ENCODE data around the gene RPL14.

Gene RPL14

DNA sequence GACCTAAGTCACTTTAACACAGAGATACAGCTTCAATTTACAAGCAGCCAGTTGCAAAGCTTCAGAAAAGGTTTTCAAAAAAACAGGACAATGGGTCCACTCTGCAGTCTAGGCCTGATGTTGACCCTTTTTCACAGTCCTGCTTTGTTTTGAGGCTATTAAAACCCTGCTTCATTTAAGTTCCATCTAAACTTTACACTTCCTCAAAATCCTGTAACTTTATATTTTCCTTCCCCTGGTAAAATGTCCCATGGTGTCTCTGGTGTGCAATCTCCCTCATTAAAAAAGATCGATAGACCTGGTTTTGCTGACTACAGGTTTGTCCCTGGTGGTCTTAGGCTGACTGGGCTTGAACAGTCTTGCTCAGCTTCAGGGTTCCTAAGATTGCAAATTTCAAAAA lies 5.1 kb upstream of the RPL14 start:
- Histone ChIP-seq H3K4me2 (ENCODE audit: low read depth, low read length, poor library complexity, severe bottlenecking) (peak overlapping the region; percentile 88), H3F3A (ENCODE audit: low read depth) (no peaks in the 10 kb centered on the region), H3K79me2 (ENCODE audit: insufficient read depth, low read length) (no peaks in the 10 kb centered on the region), H3K9ac (ENCODE audit: low read depth, low read length, poor library complexity, severe bottlenecking) (peak overlapping the region; percentile 84), H3K9me2 (replicated peaks; ENCODE audit: low read depth, low read length) (no peaks in the 10 kb centered on the region), H3K4me3 (ENCODE audit: low read length, poor library complexity, severe bottlenecking) (peak overlapping the region; percentile 76), H4K20me1 (ENCODE audit: insufficient read depth, low read length, poor library complexity, severe bottlenecking) (no peaks in the 10 kb centered on the region), H3K9me3 (ENCODE audit: insufficient read depth, low read depth, low read length) (no peaks in the 10 kb centered on the region), H3K27me3 (ENCODE audit: insufficient read depth, low read length, poor library complexity, severe bottlenecking) (no peaks in the 10 kb centered on the region), H2AFZ (ENCODE audit: low read length) (peak overlapping the region; percentile 91; the same call in 1 of the 2 replicates), H3K36me3 (ENCODE audit: insufficient read depth, low read length) (no peaks in the 10 kb centered on the region), H3K4me1 (ENCODE audit: insufficient read depth, low read length, poor library complexity, severe bottlenecking) (peaks cover 21% of the 10 kb centered on the region)
- TF ChIP-seq CTCF (conservative IDR thresholded peaks at IDR 0.05; ENCODE audit: low read length) (no peak), EZH2phosphoT487 (IDR thresholded peaks at IDR 0.05; ENCODE audit: borderline replicate concordance) (no peak)

GRCh38 chr3:40452562-40452875 lies 4.6 kb upstream of the RPL14 start:
- Histone ChIP-seq H3K79me2 (ENCODE audit: insufficient read depth, low read length) (peaks cover 4% of the 10 kb centered on the region), H3K9me3 (ENCODE audit: insufficient read depth, low read depth, low read length) (no peaks in the 10 kb centered on the region), H4K20me1 (ENCODE audit: insufficient read depth, low read length, poor library complexity, severe bottlenecking) (peaks cover 2% of the 10 kb centered on the region), H3K4me1 (ENCODE audit: insufficient read depth, low read length, poor library complexity, severe bottlenecking) (peaks cover 21% of the 10 kb centered on the region), H3K4me3 (ENCODE audit: low read length, poor library complexity, severe bottlenecking) (peak overlapping the region; percentile 76), H2AFZ (ENCODE audit: low read length) (peak overlapping the region; percentile 91), H3K9me2 (replicated peaks; ENCODE audit: low read depth, low read length) (no peaks in the 10 kb centered on the region), H3F3A (ENCODE audit: low read depth) (no peaks in the 10 kb centered on the region), H3K36me3 (ENCODE audit: insufficient read depth, low read length) (no peaks in the 10 kb centered on the region), H3K27me3 (ENCODE audit: insufficient read depth, low read length, poor library complexity, severe bottlenecking) (no peaks in the 10 kb centered on the region), H3K9ac (ENCODE audit: low read depth, low read length, poor library complexity, severe bottlenecking) (peak overlapping the region; percentile 84), H3K4me2 (ENCODE audit: low read depth, low read length, poor library complexity, severe bottlenecking) (peak overlapping the region; percentile 88)
- TF ChIP-seq EZH2phosphoT487 (IDR thresholded peaks at IDR 0.05; ENCODE audit: borderline replicate concordance) (no peak), CTCF (conservative IDR thresholded peaks at IDR 0.05; ENCODE audit: low read length) (no peak)

DNA sequence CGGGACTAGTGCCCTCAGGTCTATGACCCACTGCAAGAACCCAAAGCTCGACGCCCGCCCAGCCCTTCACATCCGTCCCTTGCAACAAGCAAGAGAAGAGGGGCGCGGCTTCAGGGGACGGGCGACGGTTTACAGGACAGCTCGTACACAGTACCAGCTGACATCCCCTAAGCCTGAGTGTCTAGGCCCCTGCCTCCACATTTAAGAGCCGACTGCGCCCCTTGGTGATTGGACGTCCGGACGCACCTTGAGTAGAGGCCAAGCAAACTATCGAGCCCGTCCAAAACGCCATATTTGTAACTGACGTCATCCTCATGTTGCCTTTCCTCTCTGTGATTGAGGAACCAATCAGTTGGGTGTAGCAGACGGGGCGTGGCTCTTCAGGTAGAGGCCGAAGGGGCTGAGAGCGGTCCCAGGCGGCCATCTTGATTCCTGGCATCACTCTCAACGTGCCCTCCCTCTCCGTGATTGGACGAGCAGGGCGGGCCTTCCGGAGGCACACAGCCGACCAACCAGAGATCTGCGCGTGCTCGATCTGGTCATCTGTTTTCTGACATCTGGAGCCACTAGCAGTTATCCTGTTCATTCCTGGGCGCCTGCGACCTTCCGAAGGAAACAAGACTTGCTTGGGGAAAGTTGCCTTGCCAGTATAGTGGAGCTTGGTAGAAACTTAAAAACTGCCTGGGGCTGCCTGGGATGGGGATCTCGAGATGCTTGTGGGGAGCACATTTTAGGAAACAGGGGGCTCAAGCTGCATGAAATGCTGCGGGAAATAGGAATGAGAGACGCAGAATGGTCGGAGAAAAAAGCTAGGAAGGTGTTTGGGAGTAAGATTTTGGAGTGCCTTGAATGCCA lies 4.0 kb upstream of the RPL14 start:
- TF ChIP-seq EZH2phosphoT487 (IDR thresholded peaks at IDR 0.05; ENCODE audit: borderline replicate concordance) (no peak), CTCF (conservative IDR thresholded peaks at IDR 0.05; ENCODE audit: low read length) (no peak)
- no peaks in the 10 kb centered on the region for H3K36me3 ChIP-seq (ENCODE audit: insufficient read depth, low read length)
- peaks cover 22% of the 10 kb centered on the region for H3K4me1 ChIP-seq (ENCODE audit: insufficient read depth, low read length, poor library complexity, severe bottlenecking)
- H3K9me2 ChIP-seq (replicated peaks; ENCODE audit: low read depth, low read length): no peaks in the 10 kb centered on the region
- peaks cover 10% of the 10 kb centered on the region for H3K79me2 ChIP-seq (ENCODE audit: insufficient read depth, low read length)
- peak overlapping the region; percentile 84 for H3K9ac ChIP-seq (ENCODE audit: low read depth, low read length, poor library complexity, severe bottlenecking)
- H3F3A ChIP-seq (ENCODE audit: low read depth): no peaks in the 10 kb centered on the region
- no peaks in the 10 kb centered on the region for H3K9me3 ChIP-seq (ENCODE audit: insufficient read depth, low read depth, low read length)
- H3K27me3 ChIP-seq (ENCODE audit: insufficient read depth, low read length, poor library complexity, severe bottlenecking): no peaks in the 10 kb centered on the region
- H3K4me3 ChIP-seq (ENCODE audit: low read length, poor library complexity, severe bottlenecking): peak overlapping the region; percentile 76
- peak overlapping the region; percentile 88 for H3K4me2 ChIP-seq (ENCODE audit: low read depth, low read length, poor library complexity, severe bottlenecking)
- peak overlapping the region; percentile 91 for H2AFZ ChIP-seq (ENCODE audit: low read length)
- H4K20me1 ChIP-seq (ENCODE audit: insufficient read depth, low read length, poor library complexity, severe bottlenecking): peaks cover 8% of the 10 kb centered on the region

Data from Loucy (cell line).